ENCODE measurements around the gene ABCC1.

GRCh38 chr16:16169615-16170014, 220.2 kb downstream of the ABCC1 start:
- TF ChIP-seq EP300 (IDR thresholded peaks at IDR 0.05; ENCODE audit: borderline replicate concordance in 1 of 2, low read depth in 1 of 2, low read length in 1 of 2) = no peak
- no peak for TF ChIP-seq YY1 (IDR thresholded peaks at IDR 0.05; ENCODE audit: low read depth)
- no peak for TF ChIP-seq CTCF (IDR thresholded peaks at IDR 0.05)
- TF ChIP-seq EZH2phosphoT487 (IDR thresholded peaks at IDR 0.05; ENCODE audit: borderline replicate concordance, low read depth) = no peak
- TF ChIP-seq, protein P1, sequence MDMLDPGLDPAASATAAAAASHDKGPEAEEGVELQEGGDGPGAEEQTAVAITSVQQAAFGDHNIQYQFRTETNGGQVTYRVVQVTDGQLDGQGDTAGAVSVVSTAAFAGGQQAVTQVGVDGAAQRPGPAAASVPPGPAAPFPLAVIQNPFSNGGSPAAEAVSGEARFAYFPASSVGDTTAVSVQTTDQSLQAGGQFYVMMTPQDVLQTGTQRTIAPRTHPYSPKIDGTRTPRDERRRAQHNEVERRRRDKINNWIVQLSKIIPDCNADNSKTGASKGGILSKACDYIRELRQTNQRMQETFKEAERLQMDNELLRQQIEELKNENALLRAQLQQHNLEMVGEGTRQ (IDR thresholded peaks at IDR 0.05; ENCODE audit: borderline replicate concordance, low read depth, low read length) = no peak
- TF ChIP-seq NRF1 (IDR thresholded peaks at IDR 0.05; ENCODE audit: low read depth, low read length) = no peak
- TF ChIP-seq MXI1 (IDR thresholded peaks at IDR 0.05; ENCODE audit: low read depth, low read length) = no peak
- TF ChIP-seq RAD21 (IDR thresholded peaks at IDR 0.05; ENCODE audit: low read length) = no peak
- TF ChIP-seq FOXJ3 (CRISPR knock-in tag; IDR thresholded peaks at IDR 0.05) = no peak
- no peak for TF ChIP-seq MAX (IDR thresholded peaks at IDR 0.05; ENCODE audit: low read depth)

Measured in SK-N-SH (cell line).